VCaP (cell line): Measurements from ENCODE around the gene RANGRF.

ENCODE experiments used
- H3K27ac ChIP-seq: fragments of 450-650 bp; 2 replicates; pipeline ENCODE4 v1.5.1; 2017
- CTCF ChIP-seq: fragments of 450-650 bp; conservative IDR thresholded peaks from 2 replicates; pipeline ENCODE4 v1.5.1; 2017; ENCODE audit warnings: mild to moderate bottlenecking, moderate library complexity

The RANGRF gene

GRCh38 chr17:8275421-8276290 lies 12.8 kb upstream of the RANGRF start:
- H3K27ac ChIP-seq, result no peak overlapping the region
- no peak for TF ChIP-seq CTCF

- no peak for TF ChIP-seq CTCF
- no peak overlapping the region for H3K27ac ChIP-seq
Measured at GRCh38 chr17:8277317-8277716, 11.2 kb upstream of the RANGRF start.

GRCh38 chr17:8282345-8282744 lies 6.1 kb upstream of the RANGRF start:
- no peak for TF ChIP-seq CTCF
- H3K27ac ChIP-seq, result no peak overlapping the region

GRCh38 chr17:8283356-8283755 lies 5.1 kb upstream of the RANGRF start:
- no peak overlapping the region for H3K27ac ChIP-seq
- TF ChIP-seq CTCF, result no peak

- TF ChIP-seq CTCF, result no peak
- H3K27ac ChIP-seq, result no peak overlapping the region
Measured at GRCh38 chr17:8284126-8284525, 4.3 kb upstream of the RANGRF start.

- H3K27ac ChIP-seq, result no peak overlapping the region
- no peak for TF ChIP-seq CTCF
Measured at GRCh38 chr17:8285270-8286181, 2.9 kb upstream of the RANGRF start.

- peak overlapping the region; percentile 86 for H3K27ac ChIP-seq
- TF ChIP-seq CTCF, result no peak
Measured at GRCh38 chr17:8287651-8288335, 677 bp upstream of the RANGRF start.
